Measurements from ENCODE around the gene ZNRF3. TPM values are rescaled to one million over a fixed set of nuclear protein-coding genes. Genes with fewer than 3 reads are reported as not detected.
"Not testable (repeated sequence)": the region's sequence is repeated elsewhere in the genome, so short reads cannot be mapped to it uniquely, and the experiment has no call there.

ZNRF3 gene
- total RNA-seq, 1 donor = 6.9 TPM

- no peak overlapping the region for H2AFZ ChIP-seq (ENCODE audit: low read length)
- no peaks in the 10 kb centered on the region for H3K79me2 ChIP-seq (ENCODE audit: insufficient read depth, low read length)
- H3K4me1 ChIP-seq (ENCODE audit: insufficient read depth, low read length) = no peaks in the 10 kb centered on the region
- H3K27ac ChIP-seq (ENCODE audit: low read depth, low read length) = no peak overlapping the region
- TF ChIP-seq CTCF (IDR thresholded peaks at IDR 0.05; ENCODE audit: extremely low read depth, low read depth, low read length) = no peak
- H3K36me3 ChIP-seq (ENCODE audit: insufficient read depth, low read length) = no peaks in the 10 kb centered on the region
- H3K9me3 ChIP-seq (ENCODE audit: low read depth, low read length) = peaks cover 2% of the 10 kb centered on the region
- no peak overlapping the region for H3K4me3 ChIP-seq (ENCODE audit: insufficient read depth, low read length)
- H3K27me3 ChIP-seq (ENCODE audit: insufficient read depth, low read length) = no peaks in the 10 kb centered on the region
- H3K4me2 ChIP-seq (ENCODE audit: insufficient read depth, low read length) = no peak overlapping the region
- no peaks in the 10 kb centered on the region for H4K20me1 ChIP-seq (ENCODE audit: insufficient read depth, low read length)
- DNase-seq (ENCODE audit: insufficient read length, low spot score, missing footprints) = no peak
These were observed 42.3 kb upstream of the ZNRF3 start for GRCh38 chr22:28841111-28841510.

- DNase-seq (ENCODE audit: insufficient read length, low spot score, missing footprints) = no peak
- Histone ChIP-seq H2AFZ (ENCODE audit: low read length) (no peak overlapping the region), H3K36me3 (ENCODE audit: insufficient read depth, low read length) (no peaks in the 10 kb centered on the region), H3K4me1 (ENCODE audit: insufficient read depth, low read length) (no peaks in the 10 kb centered on the region), H3K4me2 (ENCODE audit: insufficient read depth, low read length) (no peak overlapping the region), H3K27me3 (ENCODE audit: insufficient read depth, low read length) (no peaks in the 10 kb centered on the region), H3K4me3 (ENCODE audit: insufficient read depth, low read length) (no peak overlapping the region), H3K27ac (ENCODE audit: low read depth, low read length) (no peak overlapping the region), H3K79me2 (ENCODE audit: insufficient read depth, low read length) (no peaks in the 10 kb centered on the region), H3K9me3 (ENCODE audit: low read depth, low read length) (peaks cover 12% of the 10 kb centered on the region), H4K20me1 (ENCODE audit: insufficient read depth, low read length) (no peaks in the 10 kb centered on the region)
- TF ChIP-seq CTCF (IDR thresholded peaks at IDR 0.05; ENCODE audit: extremely low read depth, low read depth, low read length) = no peak
These were observed 39.7 kb upstream of the ZNRF3 start for GRCh38 chr22:28843633-28844032.

DNA sequence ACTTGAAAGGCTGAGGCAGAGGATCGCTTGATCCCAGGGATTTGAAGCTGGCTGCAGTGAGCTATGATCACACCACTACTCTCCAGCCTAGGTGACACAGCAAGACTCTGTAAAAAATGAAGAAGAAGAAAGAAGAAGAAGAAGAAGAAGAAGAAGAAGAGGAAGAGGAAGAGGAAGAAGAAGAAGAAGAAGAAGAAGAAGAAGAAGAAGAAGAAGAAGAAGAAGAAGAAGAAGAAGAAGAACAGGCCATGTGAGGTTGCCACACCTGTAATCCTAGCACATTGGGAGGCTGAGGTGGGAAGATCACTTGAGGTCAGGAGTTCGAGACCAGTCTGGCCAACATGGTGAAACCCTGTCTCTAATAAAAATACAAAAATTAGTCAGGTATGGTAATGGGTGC, 39.1 kb upstream of the ZNRF3 start:
- peaks cover 12% of the 10 kb centered on the region for H3K9me3 ChIP-seq (ENCODE audit: low read depth, low read length)
- not testable (repeated sequence) for H3K4me2 ChIP-seq (ENCODE audit: insufficient read depth, low read length); H3K79me2 ChIP-seq (ENCODE audit: insufficient read depth, low read length)

DNA sequence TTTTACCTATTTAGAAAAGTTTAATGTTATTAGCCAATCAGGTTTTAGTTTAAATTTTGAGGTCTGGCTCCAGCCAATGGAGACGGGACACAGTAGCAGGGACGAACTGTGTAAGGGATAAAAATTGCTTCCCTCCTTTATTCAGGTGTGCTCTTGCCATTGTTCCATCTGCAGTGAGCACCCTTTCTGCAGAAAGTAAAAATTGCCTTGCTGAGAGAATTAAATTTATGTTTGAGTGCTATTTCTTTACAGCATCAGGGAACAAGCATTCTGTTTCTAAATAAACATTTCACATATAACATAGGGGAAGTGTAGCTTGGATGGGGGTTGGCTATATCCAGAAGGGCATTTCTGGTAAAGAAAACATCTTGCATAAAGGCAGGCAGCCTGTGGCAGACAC, 36.4 kb upstream of the ZNRF3 start:
- Histone ChIP-seq H3K36me3 (ENCODE audit: insufficient read depth, low read length) (no peaks in the 10 kb centered on the region), H3K27ac (ENCODE audit: low read depth, low read length) (no peak overlapping the region), H3K4me3 (ENCODE audit: insufficient read depth, low read length) (no peak overlapping the region), H3K79me2 (ENCODE audit: insufficient read depth, low read length) (no peaks in the 10 kb centered on the region), H3K4me2 (ENCODE audit: insufficient read depth, low read length) (no peak overlapping the region), H3K4me1 (ENCODE audit: insufficient read depth, low read length) (no peaks in the 10 kb centered on the region), H3K27me3 (ENCODE audit: insufficient read depth, low read length) (no peaks in the 10 kb centered on the region), H4K20me1 (ENCODE audit: insufficient read depth, low read length) (no peaks in the 10 kb centered on the region), H3K9me3 (ENCODE audit: low read depth, low read length) (peaks cover 12% of the 10 kb centered on the region), H2AFZ (ENCODE audit: low read length) (no peak overlapping the region)
- TF ChIP-seq CTCF (IDR thresholded peaks at IDR 0.05; ENCODE audit: extremely low read depth, low read depth, low read length) = no peak
- no peak for DNase-seq (ENCODE audit: insufficient read length, low spot score, missing footprints)

More for the DNA sequence above, 39.1 kb upstream of the ZNRF3 start:
- H3K4me1 ChIP-seq (ENCODE audit: insufficient read depth, low read length); DNase-seq (ENCODE audit: insufficient read length, low spot score, missing footprints); H3K27ac ChIP-seq (ENCODE audit: low read depth, low read length); H3K36me3 ChIP-seq (ENCODE audit: insufficient read depth, low read length); H3K4me3 ChIP-seq (ENCODE audit: insufficient read depth, low read length); H2AFZ ChIP-seq (ENCODE audit: low read length); H4K20me1 ChIP-seq (ENCODE audit: insufficient read depth, low read length); H3K27me3 ChIP-seq (ENCODE audit: insufficient read depth, low read length): not testable (repeated sequence)

All from osteoblast (primary cell).